ENCODE results near the gene CUL4A.

Gene CUL4A

GRCh38 chr13:113291129-113291528 lies 81.7 kb downstream of the CUL4A start:
- no peaks in the 10 kb centered on the region for H3K4me1 ChIP-seq (ENCODE audit: control insufficient read depth, insufficient read depth, low read length)
- H3K27me3 ChIP-seq (ENCODE audit: control insufficient read depth, insufficient read depth, low read length) = no peaks in the 10 kb centered on the region
- H3K9me3 ChIP-seq (ENCODE audit: control insufficient read depth, insufficient read depth, low read length) = no peaks in the 10 kb centered on the region
- H3K27ac ChIP-seq (ENCODE audit: low read length) = no peak overlapping the region
- no peak overlapping the region for H3K4me3 ChIP-seq (ENCODE audit: low read length)
- no peak for DNase-seq (ENCODE audit: low read depth, low spot score)
- WGBS (ENCODE audit: insufficient coverage, insufficient read length) = no CpG with 5 or more reads among the region's 2 CpGs
- H3K36me3 ChIP-seq (ENCODE audit: control insufficient read depth, insufficient read depth, low read length) = no peaks in the 10 kb centered on the region

DNA sequence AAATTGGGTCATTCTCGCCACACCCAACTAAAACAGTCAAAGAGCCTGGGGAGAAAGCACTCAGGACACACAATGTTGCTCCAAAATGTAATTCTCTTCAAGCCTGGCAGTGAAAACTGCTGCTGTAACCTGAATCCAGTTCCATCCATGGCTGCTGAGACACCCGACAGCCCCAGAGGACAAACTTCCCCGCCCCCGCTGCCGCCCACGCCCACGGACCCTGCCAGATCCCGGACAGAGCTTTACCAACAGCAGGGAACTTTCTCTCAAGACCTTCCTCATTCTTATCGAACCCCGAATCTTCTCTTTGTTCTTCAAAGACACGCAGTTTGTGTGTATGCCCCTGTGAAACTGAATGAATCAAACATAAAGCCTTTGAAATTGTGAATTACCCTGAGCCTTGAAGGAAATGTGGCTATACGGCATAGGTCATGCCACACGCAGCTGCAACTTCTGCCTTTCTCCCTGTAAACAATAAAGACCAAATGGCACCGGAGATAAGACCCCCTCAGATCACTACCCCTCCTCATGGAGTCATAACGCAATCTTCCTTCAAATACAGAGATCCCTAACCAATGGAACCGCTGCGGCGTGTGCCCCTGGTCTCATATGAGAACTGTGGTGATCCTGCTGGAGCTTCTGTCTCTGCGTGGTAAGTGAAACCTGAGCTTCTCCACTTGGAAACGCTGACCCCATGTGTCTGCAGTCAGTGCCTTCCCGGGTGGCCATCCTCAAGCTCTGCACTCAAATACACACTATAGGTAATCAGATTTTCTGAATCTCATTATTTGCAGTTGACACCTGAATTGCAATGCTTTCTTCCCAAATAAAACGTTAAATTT lies 82.8 kb downstream of the CUL4A start:
- Histone ChIP-seq H3K9me3 (ENCODE audit: control insufficient read depth, insufficient read depth, low read length) (no peaks in the 10 kb centered on the region), H3K27me3 (ENCODE audit: control insufficient read depth, insufficient read depth, low read length) (no peaks in the 10 kb centered on the region), H3K4me1 (ENCODE audit: control insufficient read depth, insufficient read depth, low read length) (no peaks in the 10 kb centered on the region), H3K27ac (ENCODE audit: low read length) (no peak overlapping the region), H3K4me3 (ENCODE audit: low read length) (no peak overlapping the region), H3K36me3 (ENCODE audit: control insufficient read depth, insufficient read depth, low read length) (no peaks in the 10 kb centered on the region)
- WGBS (ENCODE audit: insufficient coverage, insufficient read length) = no CpG with 5 or more reads among the region's 22 CpGs
- no peak for DNase-seq (ENCODE audit: low read depth, low spot score)

GRCh38 chr13:113293686-113294085 lies 84.3 kb downstream of the CUL4A start:
- WGBS (ENCODE audit: insufficient coverage, insufficient read length) = no CpG with 5 or more reads among the region's 9 CpGs
- Histone ChIP-seq H3K27me3 (ENCODE audit: control insufficient read depth, insufficient read depth, low read length) (no peaks in the 10 kb centered on the region), H3K36me3 (ENCODE audit: control insufficient read depth, insufficient read depth, low read length) (no peaks in the 10 kb centered on the region), H3K4me1 (ENCODE audit: control insufficient read depth, insufficient read depth, low read length) (no peaks in the 10 kb centered on the region), H3K4me3 (ENCODE audit: low read length) (no peak overlapping the region), H3K9me3 (ENCODE audit: control insufficient read depth, insufficient read depth, low read length) (no peaks in the 10 kb centered on the region), H3K27ac (ENCODE audit: low read length) (no peak overlapping the region)
- DNase-seq (ENCODE audit: low read depth, low spot score) = no peak

- WGBS (ENCODE audit: insufficient coverage, insufficient read length) = no CpG with 5 or more reads among the region's 6 CpGs
- no peak overlapping the region for H3K4me3 ChIP-seq (ENCODE audit: low read length)
- H3K9me3 ChIP-seq (ENCODE audit: control insufficient read depth, insufficient read depth, low read length) = no peaks in the 10 kb centered on the region
- H3K27me3 ChIP-seq (ENCODE audit: control insufficient read depth, insufficient read depth, low read length) = no peaks in the 10 kb centered on the region
- DNase-seq (ENCODE audit: low read depth, low spot score) = no peak
- H3K4me1 ChIP-seq (ENCODE audit: control insufficient read depth, insufficient read depth, low read length) = no peaks in the 10 kb centered on the region
- H3K27ac ChIP-seq (ENCODE audit: low read length) = no peak overlapping the region
- no peaks in the 10 kb centered on the region for H3K36me3 ChIP-seq (ENCODE audit: control insufficient read depth, insufficient read depth, low read length)
These were observed 86.4 kb downstream of the CUL4A start for GRCh38 chr13:113295776-113296175.

- peak; percentile 93 for DNase-seq (ENCODE audit: low read depth, low spot score)
- H3K27ac ChIP-seq (ENCODE audit: low read length) = no peak within 1 kb of the TSS
- no peaks in the 10 kb centered on the region for H3K27me3 ChIP-seq (ENCODE audit: control insufficient read depth, insufficient read depth, low read length)
- WGBS (ENCODE audit: insufficient coverage, insufficient read length) = no CpG with 5 or more reads among the region's 74 CpGs
- H3K9me3 ChIP-seq (ENCODE audit: control insufficient read depth, insufficient read depth, low read length) = no peaks in the 10 kb centered on the region
- H3K36me3 ChIP-seq (ENCODE audit: control insufficient read depth, insufficient read depth, low read length) = no peaks in the 10 kb centered on the region
- no peaks in the 10 kb centered on the region for H3K4me1 ChIP-seq (ENCODE audit: control insufficient read depth, insufficient read depth, low read length)
- peak within 1 kb of the TSS; percentile 69 for H3K4me3 ChIP-seq (ENCODE audit: low read length)
These were observed 87.5 kb downstream of the CUL4A start, which contains the start of gene LAMP1 for GRCh38 chr13:113296823-113297369. TSS of gene LAMP1 (plus strand) at chr13:113297239. CDS start at chr13:113297435, 196 bp downstream.

- H3K27me3 ChIP-seq (ENCODE audit: control insufficient read depth, insufficient read depth, low read length) = no peaks in the 10 kb centered on the region
- no CpG with 5 or more reads among the region's 58 CpGs for WGBS (ENCODE audit: insufficient coverage, insufficient read length)
- DNase-seq (ENCODE audit: low read depth, low spot score) = no peak
- no peaks in the 10 kb centered on the region for H3K4me1 ChIP-seq (ENCODE audit: control insufficient read depth, insufficient read depth, low read length)
- no peaks in the 10 kb centered on the region for H3K9me3 ChIP-seq (ENCODE audit: control insufficient read depth, insufficient read depth, low read length)
- H3K27ac ChIP-seq (ENCODE audit: low read length) = no peak overlapping the region
- H3K36me3 ChIP-seq (ENCODE audit: control insufficient read depth, insufficient read depth, low read length) = no peaks in the 10 kb centered on the region
- H3K4me3 ChIP-seq (ENCODE audit: low read length) = peak overlapping the region; percentile 69
These were observed 88.1 kb downstream of the CUL4A start for GRCh38 chr13:113297370-113298042.

- Histone ChIP-seq H3K36me3 (ENCODE audit: control insufficient read depth, insufficient read depth, low read length) (no peaks in the 10 kb centered on the region), H3K4me3 (ENCODE audit: low read length) (peak overlapping the region; percentile 69; the same call in 1 of the 2 replicates), H3K27me3 (ENCODE audit: control insufficient read depth, insufficient read depth, low read length) (no peaks in the 10 kb centered on the region), H3K27ac (ENCODE audit: low read length) (no peak overlapping the region), H3K4me1 (ENCODE audit: control insufficient read depth, insufficient read depth, low read length) (no peaks in the 10 kb centered on the region), H3K9me3 (ENCODE audit: control insufficient read depth, insufficient read depth, low read length) (no peaks in the 10 kb centered on the region)
- no peak for DNase-seq (ENCODE audit: low read depth, low spot score)
- WGBS (ENCODE audit: insufficient coverage, insufficient read length) = no CpG with 5 or more reads among the region's 19 CpGs
These were observed 88.9 kb downstream of the CUL4A start for GRCh38 chr13:113298043-113298945.

- no peaks in the 10 kb centered on the region for H3K4me1 ChIP-seq (ENCODE audit: control insufficient read depth, insufficient read depth, low read length)
- H3K27ac ChIP-seq (ENCODE audit: low read length) = no peak overlapping the region
- H3K36me3 ChIP-seq (ENCODE audit: control insufficient read depth, insufficient read depth, low read length) = no peaks in the 10 kb centered on the region
- no peak overlapping the region for H3K4me3 ChIP-seq (ENCODE audit: low read length)
- DNase-seq (ENCODE audit: low read depth, low spot score) = no peak
- no CpG with 5 or more reads among the region's 7 CpGs for WGBS (ENCODE audit: insufficient coverage, insufficient read length)
- H3K9me3 ChIP-seq (ENCODE audit: control insufficient read depth, insufficient read depth, low read length) = no peaks in the 10 kb centered on the region
- H3K27me3 ChIP-seq (ENCODE audit: control insufficient read depth, insufficient read depth, low read length) = no peaks in the 10 kb centered on the region
These were observed 90.5 kb downstream of the CUL4A start for GRCh38 chr13:113299951-113300350.

- Histone ChIP-seq H3K4me1 (ENCODE audit: control insufficient read depth, insufficient read depth, low read length) (no peaks in the 10 kb centered on the region), H3K4me3 (ENCODE audit: low read length) (no peak overlapping the region), H3K36me3 (ENCODE audit: control insufficient read depth, insufficient read depth, low read length) (no peaks in the 10 kb centered on the region), H3K27ac (ENCODE audit: low read length) (no peak overlapping the region), H3K27me3 (ENCODE audit: control insufficient read depth, insufficient read depth, low read length) (no peaks in the 10 kb centered on the region), H3K9me3 (ENCODE audit: control insufficient read depth, insufficient read depth, low read length) (no peaks in the 10 kb centered on the region)
- no CpG with 5 or more reads among the region's 7 CpGs for WGBS (ENCODE audit: insufficient coverage, insufficient read length)
- no peak for DNase-seq (ENCODE audit: low read depth, low spot score)
These were observed 93.6 kb downstream of the CUL4A start for GRCh38 chr13:113302986-113303385.

DNA sequence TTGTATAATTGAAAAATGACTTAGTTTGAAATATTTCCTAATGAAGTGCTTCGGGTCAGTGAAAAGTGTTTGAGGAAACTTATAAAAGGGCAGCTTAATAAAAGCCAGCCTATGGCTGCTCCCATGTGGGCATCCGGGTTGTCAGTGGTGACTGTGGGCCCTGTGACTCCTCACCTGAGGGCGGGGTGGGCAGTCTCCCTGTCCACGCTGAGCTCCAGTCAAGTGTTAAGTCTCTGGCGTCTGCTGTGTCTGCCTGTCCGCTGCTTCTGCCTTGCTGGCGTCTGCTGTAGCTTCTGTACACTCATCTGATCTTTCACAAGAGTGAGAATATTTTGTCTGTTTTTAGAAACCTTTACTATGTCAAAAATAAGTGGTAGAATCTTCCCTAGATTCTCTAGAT lies 94.7 kb downstream of the CUL4A start:
- H3K4me1 ChIP-seq (ENCODE audit: control insufficient read depth, insufficient read depth, low read length) = no peaks in the 10 kb centered on the region
- H3K27me3 ChIP-seq (ENCODE audit: control insufficient read depth, insufficient read depth, low read length) = no peaks in the 10 kb centered on the region
- H3K9me3 ChIP-seq (ENCODE audit: control insufficient read depth, insufficient read depth, low read length) = no peaks in the 10 kb centered on the region
- no CpG with 5 or more reads among the region's 7 CpGs for WGBS (ENCODE audit: insufficient coverage, insufficient read length)
- no peak overlapping the region for H3K27ac ChIP-seq (ENCODE audit: low read length)
- H3K36me3 ChIP-seq (ENCODE audit: control insufficient read depth, insufficient read depth, low read length) = no peaks in the 10 kb centered on the region
- no peak for DNase-seq (ENCODE audit: low read depth, low spot score)
- no peak overlapping the region for H3K4me3 ChIP-seq (ENCODE audit: low read length)
